Neuronal stem cell (in vitro differentiated cells): Measurements from ENCODE around the gene TBRG4.

ENCODE experiments used
- DNase-seq: peaks from one replicate; pipeline ENCODE4 v3.0.0-alpha.2; 2013; ENCODE audit warnings: low spot score
- H2AFZ ChIP-seq: one replicate; pipeline ENCODE4 v1.6.1; 2013; ENCODE audit warnings: mild to moderate bottlenecking, low read length, inconsistent platforms
- H2AK5ac ChIP-seq: 2 replicates; pipeline ENCODE4 v1.6.1; 2013; ENCODE audit warnings: low read depth, mild to moderate bottlenecking, inconsistent platforms, low read length, moderate library complexity, mixed read lengths
- H2BK120ac ChIP-seq: 2 replicates; pipeline ENCODE4 v1.6.1; 2013; ENCODE audit warnings: low read depth, mild to moderate bottlenecking, inconsistent platforms, low read length, moderate library complexity, mixed read lengths
- H2BK12ac ChIP-seq: one replicate; pipeline ENCODE4 v1.6.1; 2013; ENCODE audit warnings: low read length, inconsistent platforms
- H2BK15ac ChIP-seq: 2 replicates; pipeline ENCODE4 v1.6.1; 2013; ENCODE audit warnings: mild to moderate bottlenecking, low read length, inconsistent platforms, mixed read lengths
- H2BK5ac ChIP-seq: one replicate; pipeline ENCODE4 v1.6.1; 2013; ENCODE audit warnings: inconsistent platforms, mild to moderate bottlenecking, low read length, moderate library complexity
- H3K14ac ChIP-seq: one replicate; pipeline ENCODE4 v1.6.1; 2013; ENCODE audit warnings: low read length, inconsistent platforms
- H3K18ac ChIP-seq: 2 replicates; pipeline ENCODE4 v1.6.1; 2013; ENCODE audit warnings: low read length, inconsistent platforms
- H3K23ac ChIP-seq: 2 replicates; pipeline ENCODE4 v1.6.1; 2013; ENCODE audit warnings: low read depth, mild to moderate bottlenecking, mixed read lengths, low read length, inconsistent platforms; ENCODE audit not compliant: poor library complexity
- H3K27ac ChIP-seq: replicated peaks from 3 replicates; pipeline ENCODE4 v1.5.1; 2013; ENCODE audit warnings: low read length, inconsistent platforms
- H3K27me3 ChIP-seq, 3 experiments: 2 replicates each; pipeline ENCODE4 v1.6.1; 2013; ENCODE audit warnings: low read length in 3 of 3, mild to moderate bottlenecking in 2 of 3, inconsistent platforms in 1 of 3, low read depth in 1 of 3, mixed read lengths in 1 of 3, moderate library complexity in 1 of 3; ENCODE audit not compliant: control insufficient read depth in 3 of 3, insufficient read depth in 3 of 3
- H3K36me3 ChIP-seq, 2 donors: replicated peaks in 1 of 2; 2 replicates each; pipeline ENCODE4 v1.6.1; 2013; ENCODE audit warnings: low read length in 2 of 2; ENCODE audit not compliant: control insufficient read depth in 2 of 2, insufficient read depth in 2 of 2
- H3K4ac ChIP-seq: 2 replicates; pipeline ENCODE4 v1.6.1; 2013; ENCODE audit warnings: inconsistent platforms, mild to moderate bottlenecking, low read length, moderate library complexity
- H3K4me1 ChIP-seq, 2 donors: 1 replicate in 1 of 2; 2 replicates in 1 of 2; pipeline ENCODE4 v1.6.1; 2013; ENCODE audit warnings: low read length in 2 of 2, low read depth in 1 of 2; ENCODE audit not compliant: control insufficient read depth in 2 of 2, insufficient read depth in 1 of 2
- H3K4me2 ChIP-seq: one replicate; pipeline ENCODE4 v1.6.1; 2013; ENCODE audit warnings: mild to moderate bottlenecking, low read length, inconsistent platforms; ENCODE audit not compliant: insufficient read depth, poor library complexity, severe bottlenecking
- H3K4me3 ChIP-seq, 2 donors: 2 replicates each; pipeline ENCODE4 v1.5.1; 2013; ENCODE audit warnings: low read length in 2 of 2, mild to moderate bottlenecking in 2 of 2, inconsistent platforms in 1 of 2, moderate library complexity in 1 of 2
- H3K79me1 ChIP-seq: one replicate; pipeline ENCODE4 v1.6.1; 2013; ENCODE audit warnings: low read depth, mild to moderate bottlenecking, inconsistent platforms, low read length, moderate library complexity
- H3K9ac ChIP-seq: one replicate; pipeline ENCODE4 v1.6.1; 2013; ENCODE audit warnings: mild to moderate bottlenecking, low read depth, low read length, inconsistent platforms; ENCODE audit not compliant: poor library complexity
- H3K9me3 ChIP-seq, 2 donors: replicated peaks in 1 of 2; 2 replicates each; pipeline versions ENCODE3 to v1.6.1; 2013; ENCODE audit warnings: low read length in 2 of 2, mild to moderate bottlenecking in 2 of 2, inconsistent platforms in 1 of 2, low read depth in 1 of 2, mixed read lengths in 1 of 2, moderate library complexity in 1 of 2; ENCODE audit not compliant: control insufficient read depth in 2 of 2, insufficient read depth in 1 of 2
- H4K8ac ChIP-seq: one replicate; pipeline ENCODE4 v1.6.1; 2013; ENCODE audit warnings: low read depth, mild to moderate bottlenecking, inconsistent platforms, low read length, moderate library complexity
- H4K91ac ChIP-seq: one replicate; pipeline ENCODE4 v1.6.1; 2013; ENCODE audit warnings: low read length, low read depth, mild to moderate bottlenecking, inconsistent platforms; ENCODE audit not compliant: poor library complexity
- WGBS, 2 donors: extraction: QIAGEN DNeasy Blood & Tissue Kit; methylation state at CpG; one replicate each; pipeline ENCODE4 v1.1.7; 2013; ENCODE audit warnings: missing lambda C conversion rate in 2 of 2, mixed read lengths in 1 of 2; ENCODE audit not compliant: insufficient read length in 2 of 2, insufficient replicate concordance in 1 of 2; ENCODE audit errors: extremely low coverage in 2 of 2; 5-methylcytosine and 5-hydroxymethylcytosine counted together

Gene TBRG4

GRCh38 chr7:45148653-45148973 lies 37.1 kb upstream of the TBRG4 start:
- H3K4ac ChIP-seq: no peak overlapping the region
- no peak overlapping the region for H2BK5ac ChIP-seq
- H3K27ac ChIP-seq: no peak overlapping the region
- H2AFZ ChIP-seq: peak overlapping the region; percentile 29
- H4K8ac ChIP-seq: no peak overlapping the region
- no peak overlapping the region for H2BK15ac ChIP-seq
- peaks cover 0 to 2% of the 10 kb centered on the region in 2 donors for H3K9me3 ChIP-seq
- no peak overlapping the region for H2BK12ac ChIP-seq
- H3K27me3 ChIP-seq: peaks cover 0 to 5% (median 2%) of the 10 kb centered on the region in 3 experiments
- H4K91ac ChIP-seq: no peak overlapping the region
- no peak overlapping the region for H3K14ac ChIP-seq
- H3K23ac ChIP-seq: peak overlapping the region; percentile 83
- peaks cover 1% of the 10 kb centered on the region for H3K79me1 ChIP-seq
- no peak overlapping the region for H3K4me3 ChIP-seq
- no peak overlapping the region for H3K9ac ChIP-seq
- no CpG with 5 or more reads among the region's 10 CpGs for WGBS, 2 donors
- DNase-seq: no peak
- H2AK5ac ChIP-seq: no peak overlapping the region
- H3K18ac ChIP-seq: no peak overlapping the region
- no peak overlapping the region for H3K4me2 ChIP-seq
- no peak overlapping the region for H2BK120ac ChIP-seq
- peaks cover 0 to 2% of the 10 kb centered on the region in 2 donors for H3K4me1 ChIP-seq
- no peaks in the 10 kb centered on the region for H3K36me3 ChIP-seq

GRCh38 chr7:45147858-45148652 lies 36.6 kb upstream of the TBRG4 start:
- no peak overlapping the region for H4K91ac ChIP-seq
- no peak overlapping the region for H3K4ac ChIP-seq
- H3K18ac ChIP-seq: peak overlapping the region; percentile 53
- peak overlapping the region; percentile 83 for H3K23ac ChIP-seq
- peak overlapping the region; percentile 29 for H2AFZ ChIP-seq
- H2BK12ac ChIP-seq: no peak overlapping the region
- H3K27me3 ChIP-seq: peaks cover 0 to 5% (median 0%) of the 10 kb centered on the region in 3 experiments
- H4K8ac ChIP-seq: no peak overlapping the region
- no peak overlapping the region for H2BK5ac ChIP-seq
- no peak overlapping the region for H3K4me2 ChIP-seq
- H2BK15ac ChIP-seq: no peak overlapping the region
- peak overlapping the region; percentile 39 for H2AK5ac ChIP-seq
- no peaks in the 10 kb centered on the region for H3K79me1 ChIP-seq
- no peak overlapping the region for H2BK120ac ChIP-seq
- H3K9me3 ChIP-seq: peaks cover 0 to 2% of the 10 kb centered on the region in 2 donors
- no peak overlapping the region for H3K9ac ChIP-seq
- no peak overlapping the region for H3K27ac ChIP-seq
- H3K36me3 ChIP-seq: no peaks in the 10 kb centered on the region
- WGBS, 2 donors: no CpG with 5 or more reads among the region's 32 CpGs
- H3K4me3 ChIP-seq: no peak overlapping the region
- DNase-seq: no peak
- H3K4me1 ChIP-seq: peaks cover 0 to 2% of the 10 kb centered on the region in 2 donors
- no peak overlapping the region for H3K14ac ChIP-seq

- H3K27ac ChIP-seq: no peak overlapping the region
- peaks cover 0 to 2% of the 10 kb centered on the region in 2 donors for H3K9me3 ChIP-seq
- no peak overlapping the region for H2BK5ac ChIP-seq
- WGBS, 2 donors: no CpG with 5 or more reads among the region's 19 CpGs
- H4K8ac ChIP-seq: no peak overlapping the region
- H2AFZ ChIP-seq: no peak overlapping the region
- H4K91ac ChIP-seq: no peak overlapping the region
- no peak overlapping the region for H3K4me2 ChIP-seq
- H3K4me3 ChIP-seq: no peak overlapping the region
- peaks cover 0 to 2% of the 10 kb centered on the region in 2 donors for H3K4me1 ChIP-seq
- H3K23ac ChIP-seq: no peak overlapping the region
- H3K36me3 ChIP-seq: no peaks in the 10 kb centered on the region
- DNase-seq: no peak
- H3K27me3 ChIP-seq: peaks cover 0 to 5% (median 0%) of the 10 kb centered on the region in 3 experiments
- H3K14ac ChIP-seq: no peak overlapping the region
- H2AK5ac ChIP-seq: no peak overlapping the region
- H3K4ac ChIP-seq: no peak overlapping the region
- H2BK12ac ChIP-seq: no peak overlapping the region
- H3K9ac ChIP-seq: no peak overlapping the region
- H3K18ac ChIP-seq: no peak overlapping the region
- H3K79me1 ChIP-seq: no peaks in the 10 kb centered on the region
- no peak overlapping the region for H2BK15ac ChIP-seq
- H2BK120ac ChIP-seq: no peak overlapping the region
Observed at GRCh38 chr7:45146531-45147379, 35.3 kb upstream of the TBRG4 start.

- no peaks in the 10 kb centered on the region for H3K36me3 ChIP-seq
- no peak overlapping the region for H2AK5ac ChIP-seq
- H2BK12ac ChIP-seq: no peak overlapping the region
- no peak overlapping the region for H4K8ac ChIP-seq
- peaks cover 0 to 2% of the 10 kb centered on the region in 2 donors for H3K9me3 ChIP-seq
- no peak overlapping the region for H3K27ac ChIP-seq
- WGBS, 2 donors: no CpG with 5 or more reads among the region's 7 CpGs
- H3K14ac ChIP-seq: no peak overlapping the region
- no peak overlapping the region for H2AFZ ChIP-seq
- peaks cover 0 to 3% (median 0%) of the 10 kb centered on the region in 3 experiments for H3K27me3 ChIP-seq
- H2BK5ac ChIP-seq: no peak overlapping the region
- peaks cover 0 to 2% of the 10 kb centered on the region in 2 donors for H3K4me1 ChIP-seq
- no peak overlapping the region for H4K91ac ChIP-seq
- H3K23ac ChIP-seq: no peak overlapping the region
- no peaks in the 10 kb centered on the region for H3K79me1 ChIP-seq
- no peak overlapping the region for H3K9ac ChIP-seq
- DNase-seq: no peak
- no peak overlapping the region for H2BK120ac ChIP-seq
- no peak overlapping the region for H3K4me2 ChIP-seq
- H3K4ac ChIP-seq: no peak overlapping the region
- H3K18ac ChIP-seq: no peak overlapping the region
- no peak overlapping the region for H3K4me3 ChIP-seq
- H2BK15ac ChIP-seq: no peak overlapping the region
Observed at GRCh38 chr7:45145881-45146280, 34.4 kb upstream of the TBRG4 start.
